Naive thymus-derived CD4-positive, alpha-beta T cell (primary cell): ENCODE measurements around the gene SPTSSB. TPM values are rescaled to one million over a fixed set of nuclear protein-coding genes. Genes with fewer than 3 reads are reported as not detected.
A peak's percentile ranks its signal among the peaks of the same experiment; 100 is the strongest.

Source experiments
- ATAC-seq: fragments of 150-1000 bp; cut with Tn5 transposase; 2 replicates; pipeline ENCODE4 v1.10.0; 2021; ENCODE audit warnings: mild to moderate bottlenecking, moderate library complexity
- CTCF ChIA-PET: fragments of 350-600 bp; sonication (Branson Sonifier 250); formaldehyde crosslinking; loops from one replicate; lab custom pipeline; 2021; ENCODE audit warnings: antibody characterized with exemption; lab: Charles Lee
- POLR2A ChIA-PET: fragments of 350-600 bp; sonication (Branson Sonifier 250); formaldehyde crosslinking; loops from one replicate; lab custom pipeline; 2021; ENCODE audit warnings: antibody characterized with exemption, inconsistent platforms; lab: Charles Lee
- DNase-seq, 9 donors: peaks; one replicate each; pipeline versions ENCODE4 v3.0.0 to v3.0.0-alpha.2; 2020 to 2022; ENCODE audit warnings: mixed read lengths in 1 of 9
- H3K27ac ChIP-seq: one replicate; pipeline ENCODE4 v1.7.0; 2013; ENCODE audit warnings: mild to moderate bottlenecking, low read depth, low read length, moderate library complexity
- H3K27me3 ChIP-seq, 2 donors: one replicate each; pipeline ENCODE4 v1.7.0; 2013; ENCODE audit warnings: low read length in 2 of 2, mild to moderate bottlenecking in 2 of 2, moderate library complexity in 2 of 2; ENCODE audit not compliant: control insufficient read depth in 2 of 2, insufficient read depth in 2 of 2
- H3K36me3 ChIP-seq, 3 experiments: 1 replicate in 2 of 3; 2 replicates in 1 of 3; pipeline ENCODE4 v1.7.0; 2013; ENCODE audit warnings: low read length in 3 of 3, mild to moderate bottlenecking in 3 of 3, moderate library complexity in 1 of 3; ENCODE audit not compliant: insufficient read depth in 3 of 3, control insufficient read depth in 2 of 3
- H3K4me1 ChIP-seq, 2 donors: one replicate each; pipeline ENCODE4 v1.7.0; 2013; ENCODE audit warnings: low read length in 2 of 2, mild to moderate bottlenecking in 2 of 2, moderate library complexity in 1 of 2; ENCODE audit not compliant: control insufficient read depth in 2 of 2, insufficient read depth in 2 of 2
- H3K4me3 ChIP-seq: 2 replicates; pipeline ENCODE4 v1.7.0; 2013; ENCODE audit warnings: mild to moderate bottlenecking, low read length
- H3K9me3 ChIP-seq, 3 experiments: 1 replicate in 2 of 3; 2 replicates in 1 of 3; pipeline ENCODE4 v1.7.0; 2013; ENCODE audit warnings: low read length in 3 of 3; ENCODE audit not compliant: control insufficient read depth in 2 of 3
- H3K27ac Mint-ChIP-seq, 9 donors: one replicate each; pipeline ENCODE4 v1.8.0; 2020 to 2022; ENCODE audit warnings: mixed read lengths in 9 of 9, mild to moderate bottlenecking in 8 of 9, moderate library complexity in 5 of 9, inconsistent platforms in 2 of 9
- H3K27me3 Mint-ChIP-seq, 5 donors: one replicate each; pipeline ENCODE4 v1.8.0; 2021 to 2022; ENCODE audit warnings: mixed read lengths in 5 of 5, mild to moderate bottlenecking in 1 of 5
- H3K36me3 Mint-ChIP-seq, 5 donors: one replicate each; pipeline ENCODE4 v1.8.0; 2020 to 2022; ENCODE audit warnings: mixed read lengths in 5 of 5, mild to moderate bottlenecking in 3 of 5, inconsistent platforms in 1 of 5
- H3K4me1 Mint-ChIP-seq, 7 donors: one replicate each; pipeline ENCODE4 v1.8.0; 2020 to 2022; ENCODE audit warnings: mixed read lengths in 7 of 7, mild to moderate bottlenecking in 3 of 7, inconsistent platforms in 1 of 7
- H3K4me3 Mint-ChIP-seq, 10 donors: one replicate each; pipeline ENCODE4 v1.8.0; 2020 to 2022; ENCODE audit warnings: mild to moderate bottlenecking in 10 of 10, mixed read lengths in 10 of 10, moderate library complexity in 6 of 10, inconsistent platforms in 2 of 10
- H3K9me3 Mint-ChIP-seq, 11 donors: one replicate each; pipeline ENCODE4 v1.8.0; 2020 to 2022; ENCODE audit warnings: mixed read lengths in 11 of 11, mild to moderate bottlenecking in 4 of 11, inconsistent platforms in 1 of 11, moderate library complexity in 1 of 11
- intact Hi-C, 2 donors: fragments of 100-400 bp; cut with micrococcal nuclease; formaldehyde crosslinking; loops; one replicate each; pipeline ENCODE4 v1.15.1; 2023
- polyA plus RNA-seq, 2 donors: library from polyadenylated mRNA; unstranded; fragments of 300-500 nt; fragmentation: Illumina TruSeq; gene quantifications; one replicate each; pipeline ENCODE4 v1.2.3, GENCODE V29; 2021
- total RNA-seq, 6 experiments: library from RNA in 5 of 6; stranded (reverse) in 5 of 6; gene quantifications; 1 replicate in 5 of 6; 2 replicates in 1 of 6; pipeline ENCODE4 v1.2.3 and lab custom pipeline; 2021 to 2026

Gene SPTSSB
- total and polyA plus RNA-seq, 7 experiments from 2014 or later: 0.34 to 1.6 TPM; not detected in 5

GRCh38 chr3:161337311-161337710, 34.0 kb downstream of the SPTSSB start:
- no peaks in the 10 kb centered on the region for H3K9me3 ChIP-seq
- H3K27me3 ChIP-seq: no peaks in the 10 kb centered on the region
- Mint-ChIP-seq H3K9me3 (peaks cover 0 to 7% (median 0%) of the 10 kb centered on the region in 11 donors), H3K36me3 (no peaks in the 10 kb centered on the region), H3K4me1 (peaks cover 0 to 4% (median 0%) of the 10 kb centered on the region in 7 donors), H3K4me3 (no peak overlapping the region), H3K27ac (no peak overlapping the region), H3K27me3 (peaks cover 0 to 56% (median 7%) of the 10 kb centered on the region in 5 donors)
- POLR2A ChIA-PET: no interaction called here
- DNase-seq: no peak
- intact Hi-C loops: no loop called here
- H3K36me3 ChIP-seq: no peaks in the 10 kb centered on the region
- no peak overlapping the region for H3K27ac ChIP-seq
- CTCF ChIA-PET: no interaction called here
- H3K4me3 ChIP-seq: no peak overlapping the region
- H3K4me1 ChIP-seq: no peaks in the 10 kb centered on the region
- no peak for ATAC-seq

- intact Hi-C loops: no loop called here
- Histone ChIP-seq H3K27ac (no peak overlapping the region), H3K9me3 (no peaks in the 10 kb centered on the region), H3K27me3 (no peaks in the 10 kb centered on the region), H3K4me1 (no peaks in the 10 kb centered on the region), H3K4me3 (no peak overlapping the region), H3K36me3 (no peaks in the 10 kb centered on the region)
- ChIA-PET CTCF (no interaction called here), POLR2A (no interaction called here)
- no peaks in the 10 kb centered on the region for H3K36me3 Mint-ChIP-seq
- H3K27ac Mint-ChIP-seq: no peak overlapping the region
- no peak overlapping the region for H3K4me3 Mint-ChIP-seq
- H3K4me1 Mint-ChIP-seq: peaks cover 0 to 4% (median 0%) of the 10 kb centered on the region in 7 donors
- DNase-seq (no peak), ATAC-seq (no peak)
- H3K27me3 Mint-ChIP-seq: peaks cover 0 to 51% (median 7%) of the 10 kb centered on the region in 5 donors
- H3K9me3 Mint-ChIP-seq: peaks cover 0 to 7% (median 0%) of the 10 kb centered on the region in 11 donors
Observed at GRCh38 chr3:161336661-161337060, 34.7 kb downstream of the SPTSSB start.

GRCh38 chr3:161333696-161334095, 37.6 kb downstream of the SPTSSB start:
- Histone ChIP-seq H3K36me3 (no peaks in the 10 kb centered on the region), H3K27ac (no peak overlapping the region), H3K4me1 (no peaks in the 10 kb centered on the region), H3K9me3 (no peaks in the 10 kb centered on the region), H3K4me3 (no peak overlapping the region), H3K27me3 (no peaks in the 10 kb centered on the region)
- DNase-seq: no peak
- peaks cover 0 to 3% (median 0%) of the 10 kb centered on the region in 5 donors for H3K36me3 Mint-ChIP-seq
- peaks cover 0 to 5% (median 0%) of the 10 kb centered on the region in 11 donors for H3K9me3 Mint-ChIP-seq
- intact Hi-C loops: no loop called here
- ChIA-PET CTCF (no interaction called here), POLR2A (no interaction called here)
- H3K4me1 Mint-ChIP-seq: peaks cover 0 to 9% (median 4%) of the 10 kb centered on the region in 7 donors
- H3K27me3 Mint-ChIP-seq: peaks cover 0 to 53% (median 14%) of the 10 kb centered on the region in 5 donors
- ATAC-seq: peak; percentile 22
- no peak overlapping the region for H3K4me3 Mint-ChIP-seq
- H3K27ac Mint-ChIP-seq: no peak overlapping the region

GRCh38 chr3:161332792-161333191, 38.5 kb downstream of the SPTSSB start:
- Histone ChIP-seq H3K27me3 (no peaks in the 10 kb centered on the region), H3K9me3 (no peaks in the 10 kb centered on the region), H3K4me3 (no peak overlapping the region), H3K27ac (no peak overlapping the region), H3K4me1 (no peaks in the 10 kb centered on the region), H3K36me3 (no peaks in the 10 kb centered on the region)
- intact Hi-C loops: no loop called here
- ChIA-PET CTCF (no interaction called here), POLR2A (no interaction called here)
- peaks cover 0 to 9% (median 4%) of the 10 kb centered on the region in 7 donors for H3K4me1 Mint-ChIP-seq
- H3K9me3 Mint-ChIP-seq: peaks cover 0 to 5% (median 0%) of the 10 kb centered on the region in 11 donors
- H3K36me3 Mint-ChIP-seq: peaks cover 0 to 3% (median 0%) of the 10 kb centered on the region in 5 donors
- H3K4me3 Mint-ChIP-seq: no peak overlapping the region
- DNase-seq (no peak), ATAC-seq (no peak)
- H3K27ac Mint-ChIP-seq: no peak overlapping the region
- H3K27me3 Mint-ChIP-seq: peaks cover 0 to 49% (median 14%) of the 10 kb centered on the region in 5 donors

DNA sequence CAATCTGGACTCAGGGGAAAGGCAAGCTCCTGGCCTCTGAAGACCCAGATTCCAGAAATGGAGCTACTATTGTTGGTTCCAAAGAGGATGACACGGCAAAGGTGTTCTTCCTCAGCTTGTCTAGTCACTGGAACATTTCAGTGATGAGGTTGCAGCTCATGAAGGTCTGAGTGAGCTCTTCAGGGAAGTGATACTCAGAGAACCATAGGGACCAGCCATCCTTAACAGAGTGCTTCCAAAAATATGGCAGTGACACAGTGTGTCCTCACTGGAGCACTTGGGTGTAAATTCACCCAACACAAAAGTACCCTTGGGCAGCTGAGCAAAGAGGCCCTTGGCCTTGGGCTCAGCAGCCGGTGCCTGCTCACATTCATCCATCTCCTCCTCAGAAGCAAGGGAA, 46.3 kb downstream of the SPTSSB start:
- Histone ChIP-seq H3K4me3 (no peak overlapping the region), H3K27ac (no peak overlapping the region), H3K4me1 (no peaks in the 10 kb centered on the region), H3K27me3 (no peaks in the 10 kb centered on the region), H3K36me3 (no peaks in the 10 kb centered on the region), H3K9me3 (peaks cover 0 to 6% (median 0%) of the 10 kb centered on the region in 3 experiments)
- CTCF ChIA-PET: no interaction called here
- DNase-seq (no peak), ATAC-seq (no peak)
- Mint-ChIP-seq H3K27ac (no peak overlapping the region), H3K36me3 (peaks cover 0 to 16% (median 7%) of the 10 kb centered on the region in 5 donors), H3K4me3 (no peak overlapping the region), H3K27me3 (peaks cover 0 to 58% (median 8%) of the 10 kb centered on the region in 5 donors), H3K4me1 (peaks cover 0 to 9% (median 2%) of the 10 kb centered on the region in 7 donors), H3K9me3 (peaks cover 0 to 18% (median 9%) of the 10 kb centered on the region in 11 donors)
- intact Hi-C loops: no loop called here
- POLR2A ChIA-PET: no interaction called here

DNA sequence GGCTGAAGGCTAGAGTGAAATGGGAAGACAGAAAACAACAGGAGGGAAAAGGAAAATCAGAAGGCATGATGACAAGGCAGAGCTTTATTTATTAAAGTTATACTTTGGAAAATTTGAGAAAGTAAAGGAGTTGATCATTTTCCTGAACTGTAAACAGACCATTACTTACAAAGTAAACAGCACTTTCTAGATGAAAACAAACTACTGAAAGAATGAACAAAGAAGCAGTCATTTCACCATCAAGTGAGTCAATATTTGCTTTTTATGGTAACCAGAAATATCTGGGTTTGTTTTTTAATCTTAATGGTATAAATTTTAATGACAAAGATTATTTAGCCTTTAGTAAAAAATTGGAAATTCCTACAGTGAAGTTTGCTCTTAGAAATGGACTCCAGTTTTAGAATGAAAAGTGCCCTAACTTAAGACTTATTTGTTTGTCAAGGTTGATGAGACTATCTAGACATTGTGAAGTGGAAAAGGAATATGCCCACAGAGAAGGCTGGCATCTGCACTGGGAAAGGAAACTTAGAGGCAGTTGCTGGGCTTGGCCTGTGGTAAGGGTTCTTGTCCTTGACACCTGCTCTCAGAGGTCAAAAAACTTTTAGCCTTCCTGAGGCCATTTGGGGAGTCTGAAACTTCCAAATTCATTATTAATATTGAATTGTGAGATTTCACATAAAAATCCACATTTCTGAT, 47.2 kb downstream of the SPTSSB start:
- no peak overlapping the region for H3K4me3 ChIP-seq
- ChIA-PET POLR2A (no interaction called here), CTCF (no interaction called here)
- peaks cover 0 to 6% (median 0%) of the 10 kb centered on the region in 3 experiments for H3K9me3 ChIP-seq
- H3K4me1 ChIP-seq: no peaks in the 10 kb centered on the region
- Mint-ChIP-seq H3K9me3 (peaks cover 0 to 23% (median 9%) of the 10 kb centered on the region in 11 donors), H3K4me3 (no peak overlapping the region), H3K27me3 (peaks cover 0 to 54% (median 5%) of the 10 kb centered on the region in 5 donors), H3K4me1 (peaks cover 0 to 7% (median under 1%) of the 10 kb centered on the region in 7 donors), H3K27ac (no peak overlapping the region), H3K36me3 (peaks cover 0 to 15% (median 7%) of the 10 kb centered on the region in 5 donors)
- intact Hi-C loops: no loop called here
- DNase-seq: no peak
- ATAC-seq: no peak
- no peaks in the 10 kb centered on the region for H3K27me3 ChIP-seq
- no peak overlapping the region for H3K27ac ChIP-seq
- no peaks in the 10 kb centered on the region for H3K36me3 ChIP-seq
